Transverse colon (tissue), 3 donors: ENCODE data around the gene ITIH5.

ENCODE experiments used
- EP300 ChIP-seq: sonication (generic); formaldehyde crosslinking; IDR thresholded peaks from one replicate; pipeline ENCODE4 v1.6.1; 2017; ENCODE audit warnings: antibody characterized with exemption, low read depth
- TF ChIP-seq, protein P1 (sequence below), 5 experiments: fragments of 200-600 bp in 3 of 5; fragments of 450-650 bp in 2 of 5; sonication (generic) in 3 of 5; IDR thresholded peaks; 1 replicate in 2 of 5; 2 replicates in 3 of 5; pipeline ENCODE4 v1.5.1; 2016 to 2017; ENCODE audit warnings: antibody characterized with exemption in 5 of 5, inconsistent platforms in 3 of 5, mild to moderate bottlenecking in 2 of 5, moderate library complexity in 1 of 5

DNA sequence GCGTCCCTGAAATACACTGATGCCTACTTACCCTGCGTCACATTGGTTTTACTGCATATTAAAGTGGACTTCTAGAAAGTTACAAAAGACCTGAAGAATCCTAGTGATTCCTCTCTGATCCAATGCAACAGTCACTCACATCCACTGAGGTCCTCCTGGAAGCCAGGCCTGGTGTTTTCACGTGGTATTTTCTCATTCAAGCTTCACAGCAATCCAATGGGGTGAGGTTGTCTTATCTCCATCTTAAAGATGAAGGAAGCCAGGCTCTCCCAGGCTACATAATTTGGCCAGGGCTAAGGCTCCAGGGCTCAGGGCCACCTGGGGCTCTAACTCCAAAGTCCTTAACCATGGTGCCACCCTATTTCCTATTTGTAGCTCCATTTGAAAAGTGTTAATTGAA, 129.6 kb downstream of the ITIH5 start:
- TF ChIP-seq EP300: no peak
- TF ChIP-seq, protein P1, sequence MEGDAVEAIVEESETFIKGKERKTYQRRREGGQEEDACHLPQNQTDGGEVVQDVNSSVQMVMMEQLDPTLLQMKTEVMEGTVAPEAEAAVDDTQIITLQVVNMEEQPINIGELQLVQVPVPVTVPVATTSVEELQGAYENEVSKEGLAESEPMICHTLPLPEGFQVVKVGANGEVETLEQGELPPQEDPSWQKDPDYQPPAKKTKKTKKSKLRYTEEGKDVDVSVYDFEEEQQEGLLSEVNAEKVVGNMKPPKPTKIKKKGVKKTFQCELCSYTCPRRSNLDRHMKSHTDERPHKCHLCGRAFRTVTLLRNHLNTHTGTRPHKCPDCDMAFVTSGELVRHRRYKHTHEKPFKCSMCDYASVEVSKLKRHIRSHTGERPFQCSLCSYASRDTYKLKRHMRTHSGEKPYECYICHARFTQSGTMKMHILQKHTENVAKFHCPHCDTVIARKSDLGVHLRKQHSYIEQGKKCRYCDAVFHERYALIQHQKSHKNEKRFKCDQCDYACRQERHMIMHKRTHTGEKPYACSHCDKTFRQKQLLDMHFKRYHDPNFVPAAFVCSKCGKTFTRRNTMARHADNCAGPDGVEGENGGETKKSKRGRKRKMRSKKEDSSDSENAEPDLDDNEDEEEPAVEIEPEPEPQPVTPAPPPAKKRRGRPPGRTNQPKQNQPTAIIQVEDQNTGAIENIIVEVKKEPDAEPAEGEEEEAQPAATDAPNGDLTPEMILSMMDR (IDR thresholded peaks at IDR 0.05): no peak
